Activated T-cell treated with anti-CD3 and anti-CD28 coated beads, Interleukin-2, amount 50 U/mL, for 72 hours (primary cell): ENCODE data around the gene NOXO1. TPM values are rescaled to one million over a fixed set of nuclear protein-coding genes. Genes with fewer than 3 reads are reported as not detected.

Experiments used
- ATAC-seq, 2 donors: fragments of 150-1000 bp; cut with Tn5 transposase; replicated peaks in 1 of 2; 2 replicates each; pipeline ENCODE4 v1.10.0; 2021; ENCODE audit warnings: moderate library complexity in 2 of 2, mild to moderate bottlenecking in 1 of 2
- DNase-seq, 2 donors: peaks; one replicate each; pipeline ENCODE4 v3.0.0; 2021 to 2022; ENCODE audit warnings: mixed read lengths in 1 of 2
- H3K27ac Mint-ChIP-seq: one replicate; pipeline ENCODE4 v1.8.0; 2022; ENCODE audit warnings: mild to moderate bottlenecking, moderate library complexity, mixed read lengths
- H3K27me3 Mint-ChIP-seq: one replicate; pipeline ENCODE4 v1.8.0; 2022; ENCODE audit warnings: low read depth, mixed read lengths
- H3K36me3 Mint-ChIP-seq, 2 donors: one replicate each; pipeline ENCODE4 v1.8.0; 2022; ENCODE audit warnings: mixed read lengths in 2 of 2, mild to moderate bottlenecking in 1 of 2; ENCODE audit not compliant: insufficient read depth in 2 of 2
- H3K4me1 Mint-ChIP-seq: one replicate; pipeline ENCODE4 v1.8.0; 2022; ENCODE audit warnings: low read depth, mixed read lengths
- H3K4me3 Mint-ChIP-seq, 2 donors: one replicate each; pipeline ENCODE4 v1.8.0; 2022; ENCODE audit warnings: mild to moderate bottlenecking in 2 of 2, mixed read lengths in 2 of 2, moderate library complexity in 2 of 2
- H3K9me3 Mint-ChIP-seq, 2 donors: one replicate each; pipeline ENCODE4 v1.8.0; 2022; ENCODE audit warnings: mixed read lengths in 2 of 2
- total RNA-seq, 2 donors: library from RNA; stranded (reverse); gene quantifications; one replicate each; pipeline ENCODE4 v1.2.3, GENCODE V29; 2022

The NOXO1 gene
- total RNA-seq, 2 donors from 2014 or later, result 1.8 TPM; not detected in 1

GRCh38 chr16:1998852-1999801, 17.9 kb upstream of the NOXO1 start:
- Mint-ChIP-seq H3K36me3 (peaks cover 2 to 9% of the 10 kb centered on the region in 2 donors), H3K9me3 (no peaks in the 10 kb centered on the region), H3K27ac (no peak overlapping the region), H3K4me3 (no peak overlapping the region), H3K27me3 (no peaks in the 10 kb centered on the region), H3K4me1 (peaks cover 14% of the 10 kb centered on the region)
- DNase-seq (no peak), ATAC-seq (no peak)

- ATAC-seq (no peak), DNase-seq (no peak)
- H3K4me3 Mint-ChIP-seq, result no peak overlapping the region
- peaks cover 21% of the 10 kb centered on the region for H3K4me1 Mint-ChIP-seq
- no peak overlapping the region for H3K27ac Mint-ChIP-seq
- H3K9me3 Mint-ChIP-seq, result no peaks in the 10 kb centered on the region
- H3K27me3 Mint-ChIP-seq, result no peaks in the 10 kb centered on the region
- peaks cover 3 to 9% of the 10 kb centered on the region in 2 donors for H3K36me3 Mint-ChIP-seq
Measured at GRCh38 chr16:1998360-1998835, 17.1 kb upstream of the NOXO1 start.

- H3K9me3 Mint-ChIP-seq, result no peaks in the 10 kb centered on the region
- peaks cover 24% of the 10 kb centered on the region for H3K4me1 Mint-ChIP-seq
- ATAC-seq, result no peak
- H3K4me3 Mint-ChIP-seq, result no peak overlapping the region
- no peak for DNase-seq
- no peaks in the 10 kb centered on the region for H3K27me3 Mint-ChIP-seq
- no peak overlapping the region for H3K27ac Mint-ChIP-seq
- peaks cover 4 to 9% of the 10 kb centered on the region in 2 donors for H3K36me3 Mint-ChIP-seq
Measured at GRCh38 chr16:1997494-1998359, 16.5 kb upstream of the NOXO1 start.

GRCh38 chr16:1993731-1994131, 12.5 kb upstream of the NOXO1 start:
- ATAC-seq (peak; percentile 45 to 55), DNase-seq (peak; percentile 74 to 75)
- Mint-ChIP-seq H3K27ac (peak overlapping the region; percentile 23), H3K4me3 (peak overlapping the region in 1 of 2 donors; percentile 36), H3K9me3 (no peaks in the 10 kb centered on the region), H3K4me1 (peaks cover 33% of the 10 kb centered on the region), H3K36me3 (peaks cover 3 to 6% of the 10 kb centered on the region in 2 donors), H3K27me3 (peaks cover 3% of the 10 kb centered on the region)

- peaks cover 2 to 6% of the 10 kb centered on the region in 2 donors for H3K36me3 Mint-ChIP-seq
- H3K4me1 Mint-ChIP-seq, result peaks cover 33% of the 10 kb centered on the region
- H3K4me3 Mint-ChIP-seq, result no peak overlapping the region
- no peak for ATAC-seq
- DNase-seq, result no peak
- H3K9me3 Mint-ChIP-seq, result no peaks in the 10 kb centered on the region
- peaks cover 8% of the 10 kb centered on the region for H3K27me3 Mint-ChIP-seq
- no peak overlapping the region for H3K27ac Mint-ChIP-seq
Measured at GRCh38 chr16:1992704-1993317, 11.5 kb upstream of the NOXO1 start.

GRCh38 chr16:1991948-1992703, 10.9 kb upstream of the NOXO1 start:
- peaks cover 8% of the 10 kb centered on the region for H3K27me3 Mint-ChIP-seq
- peaks cover 33% of the 10 kb centered on the region for H3K4me1 Mint-ChIP-seq
- H3K4me3 Mint-ChIP-seq, result peak overlapping the region; percentile 86 to 88
- H3K36me3 Mint-ChIP-seq, result peaks cover 2 to 6% of the 10 kb centered on the region in 2 donors
- DNase-seq (peak; percentile 97), ATAC-seq (peak; percentile 64 to 71)
- no peak overlapping the region for H3K27ac Mint-ChIP-seq
- no peaks in the 10 kb centered on the region for H3K9me3 Mint-ChIP-seq

- Mint-ChIP-seq H3K4me1 (peaks cover 30% of the 10 kb centered on the region), H3K9me3 (no peaks in the 10 kb centered on the region), H3K27ac (peak overlapping the region; percentile 50), H3K4me3 (peak overlapping the region; percentile 86 to 88), H3K27me3 (peaks cover 8% of the 10 kb centered on the region), H3K36me3 (peaks cover 2 to 6% of the 10 kb centered on the region in 2 donors)
- no peak for DNase-seq
- ATAC-seq, result no peak
Measured at GRCh38 chr16:1991588-1991947, 10.3 kb upstream of the NOXO1 start.

GRCh38 chr16:1991135-1991551, 9.9 kb upstream of the NOXO1 start:
- peaks cover 6% of the 10 kb centered on the region in 2 donors for H3K36me3 Mint-ChIP-seq
- no peak overlapping the region for H3K27ac Mint-ChIP-seq
- ATAC-seq (peak; percentile 39 to 46), DNase-seq (peak; percentile 57 to 59)
- no peaks in the 10 kb centered on the region for H3K9me3 Mint-ChIP-seq
- peaks cover 25% of the 10 kb centered on the region for H3K4me1 Mint-ChIP-seq
- peaks cover 8% of the 10 kb centered on the region for H3K27me3 Mint-ChIP-seq
- H3K4me3 Mint-ChIP-seq, result peak overlapping the region; percentile 86 to 88

- peak; percentile 8 to 16 for ATAC-seq
- no peaks in the 10 kb centered on the region for H3K9me3 Mint-ChIP-seq
Measured at GRCh38 chr16:1990351-1991134, 9.3 kb upstream of the NOXO1 start.

GRCh38 chr16:1990101-1990350, 8.8 kb upstream of the NOXO1 start:
- H3K4me3 Mint-ChIP-seq, result peak overlapping the region in 1 of 2 donors; percentile 86
- peaks cover 8% of the 10 kb centered on the region for H3K27me3 Mint-ChIP-seq
- no peaks in the 10 kb centered on the region for H3K9me3 Mint-ChIP-seq
- ATAC-seq (peak in 1 of 2 donors; percentile 1), DNase-seq (no peak)
- H3K4me1 Mint-ChIP-seq, result peaks cover 26% of the 10 kb centered on the region
- no peak overlapping the region for H3K27ac Mint-ChIP-seq
- peaks cover 4 to 6% of the 10 kb centered on the region in 2 donors for H3K36me3 Mint-ChIP-seq

More at GRCh38 chr16:1990351-1991134, 9.3 kb upstream of the NOXO1 start:
- Mint-ChIP-seq H3K4me1 (peaks cover 22% of the 10 kb centered on the region), H3K27ac (no peak overlapping the region), H3K27me3 (peaks cover 8% of the 10 kb centered on the region), H3K4me3 (peak overlapping the region; percentile 86 to 88), H3K36me3 (peaks cover 6% of the 10 kb centered on the region in 2 donors)
- DNase-seq, result peak; percentile 80 to 83

GRCh38 chr16:1989209-1990100, 8.2 kb upstream of the NOXO1 start, which contains the start of gene SYNGR3:
Gene SYNGR3 (plus strand): TSS chr16:1989970. CDS start chr16:1990103, 133 bp downstream.
- Mint-ChIP-seq H3K36me3 (peaks cover 4 to 6% of the 10 kb centered on the region in 2 donors), H3K9me3 (no peaks in the 10 kb centered on the region), H3K4me1 (peaks cover 32% of the 10 kb centered on the region), H3K27ac (peak within 1 kb of the TSS; percentile 81), H3K27me3 (peaks cover 8% of the 10 kb centered on the region), H3K4me3 (peak within 1 kb of the TSS; percentile 86 to 88)
- DNase-seq (peak; percentile 35 to 55), ATAC-seq (no peak)
